Stimulated activated CD4-positive, alpha-beta T cell treated with anti-CD3 and anti-CD28 coated beads, Interleukin-4, amount 100 ng/mL, for 4 hours (primary cell): Measurements from ENCODE around the gene SPOP.
A peak's percentile ranks its signal among the peaks of the same experiment; 100 is the strongest.
"Not testable (repeated sequence)": the region's sequence is repeated elsewhere in the genome, so short reads cannot be mapped to it uniquely, and the experiment has no call there.

Experiments
- DNase-seq, 2 experiments: peaks; one replicate each; pipeline ENCODE4 v3.0.0-alpha.2; 2020

SPOP gene

DNA sequence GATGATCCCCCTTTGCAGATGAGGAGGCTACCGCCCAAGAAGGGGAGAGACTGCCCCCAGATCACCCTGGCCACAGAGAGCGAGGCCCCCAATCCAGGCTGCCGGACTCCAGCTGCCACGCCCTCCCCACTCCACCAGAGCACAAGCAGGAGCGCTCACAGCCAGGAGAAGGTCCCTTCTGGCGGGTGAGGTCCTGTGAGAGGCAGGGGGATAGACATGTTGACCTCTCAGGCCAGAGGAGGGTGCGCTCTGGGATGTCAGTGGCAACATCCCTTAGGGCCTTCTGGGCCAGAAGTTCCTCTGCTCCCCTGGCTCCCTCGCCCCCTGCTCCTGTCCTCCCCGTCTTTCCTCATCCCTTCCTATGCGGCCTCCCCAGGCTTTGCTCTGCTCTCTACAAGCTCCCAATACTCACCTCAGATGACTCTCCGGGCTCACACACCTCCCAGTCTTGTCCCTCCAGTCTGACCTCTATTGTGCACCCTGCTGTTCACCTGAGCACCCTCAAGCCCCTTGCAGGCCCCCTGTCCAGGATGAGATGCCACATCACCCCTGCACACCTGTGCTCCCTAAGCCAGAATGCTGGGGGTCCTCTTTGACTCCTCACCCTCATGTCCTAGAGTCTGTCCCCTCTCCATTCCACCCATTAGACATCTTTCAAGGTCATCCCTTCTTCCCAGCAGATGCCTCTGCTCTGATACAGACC is 107.2 kb downstream of the SPOP start:
- DNase-seq: no peak

GRCh38 chr17:49568695-49569047 is 109.2 kb downstream of the SPOP start:
- DNase-seq: not testable (repeated sequence)

- DNase-seq: peak; percentile 71 to 84
Observed at GRCh38 chr17:49567871-49568694, 109.8 kb downstream of the SPOP start.

GRCh38 chr17:49567104-49567521 is 110.8 kb downstream of the SPOP start:
- no peak for DNase-seq

DNA sequence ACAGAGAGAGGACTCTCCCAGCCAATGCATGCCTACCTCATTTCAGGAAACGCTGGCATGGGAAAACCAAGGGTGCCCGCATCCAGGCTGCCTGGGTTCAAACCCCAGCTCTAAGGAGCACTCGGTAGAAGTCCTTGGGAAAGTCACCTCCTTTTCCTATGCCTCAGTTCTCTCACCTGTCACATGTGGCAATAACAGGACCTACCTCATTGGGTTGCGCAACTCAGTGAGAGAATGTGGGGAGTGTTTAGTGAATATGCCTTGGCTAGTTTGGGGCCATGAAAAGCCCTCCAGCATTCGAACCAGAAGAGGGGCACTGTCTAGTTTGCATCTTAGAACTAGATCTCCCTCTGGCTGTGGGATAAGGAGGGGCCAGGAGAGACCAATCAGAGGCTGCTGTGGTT is 111.2 kb downstream of the SPOP start:
- no peak for DNase-seq

DNA sequence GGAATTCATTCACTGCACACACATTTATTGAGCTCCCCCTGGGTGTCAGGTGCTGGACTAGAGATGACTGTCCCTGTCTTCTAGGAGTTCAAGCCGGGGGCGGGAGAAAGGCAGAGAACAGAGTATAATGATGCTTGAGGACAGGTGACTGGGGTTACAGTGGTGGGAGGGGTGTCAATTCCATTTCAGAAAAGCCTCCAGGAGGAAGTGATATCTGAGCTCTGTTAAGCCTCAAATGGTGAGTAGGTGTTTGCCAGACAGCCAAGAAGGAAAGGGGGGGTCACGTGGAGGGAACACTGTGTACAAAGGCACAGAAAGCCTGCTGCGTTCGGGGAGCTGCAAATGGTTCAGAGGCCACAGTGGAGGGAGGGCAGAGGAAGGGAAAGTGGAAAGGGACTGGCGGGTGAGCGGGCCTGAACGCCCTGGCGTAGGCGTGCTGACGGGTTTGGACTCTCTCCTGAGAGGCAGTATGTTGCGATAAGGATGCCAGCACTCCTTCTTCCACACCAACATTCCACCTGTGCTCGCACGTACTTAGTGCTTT is 111.9 kb downstream of the SPOP start:
- DNase-seq: no peak

- no peak for DNase-seq
Observed at GRCh38 chr17:49564638-49565037, 113.3 kb downstream of the SPOP start.

DNA sequence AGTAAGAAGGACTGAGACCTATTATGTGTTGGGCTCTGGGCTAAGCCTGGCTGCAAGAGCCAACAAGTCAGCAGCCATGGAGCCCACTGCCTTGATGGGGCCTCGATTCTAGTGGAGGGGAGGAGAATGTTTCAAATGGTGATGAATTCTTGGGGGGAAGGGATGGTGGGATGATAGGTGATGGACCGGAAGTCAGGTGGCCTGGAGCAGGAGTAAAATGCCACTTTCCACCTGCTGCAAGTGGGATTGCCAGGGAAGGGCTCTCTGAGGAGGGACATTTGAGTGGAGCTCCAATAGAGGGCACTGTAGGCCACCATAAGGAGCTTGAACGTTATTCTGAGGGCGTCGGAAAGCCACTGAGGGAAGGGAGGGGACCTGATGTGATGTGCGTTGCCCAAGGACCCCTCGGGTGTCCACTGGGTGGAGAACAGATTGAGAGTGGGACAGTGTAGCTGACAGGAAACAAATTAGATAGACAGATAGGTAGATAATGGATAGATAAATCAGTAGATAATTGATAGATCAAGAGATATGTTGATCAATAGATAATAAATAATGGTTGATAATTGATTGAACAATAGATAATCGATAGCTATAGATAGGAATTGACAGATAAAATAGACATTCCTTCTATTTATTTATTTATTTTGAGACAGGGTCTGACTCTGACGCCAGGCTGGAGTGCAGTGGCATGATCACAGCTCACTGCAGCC is 120.4 kb downstream of the SPOP start:
- peak in 1 of 2 experiments; percentile 24 for DNase-seq

- peak; percentile 71 to 86 for DNase-seq
Observed at GRCh38 chr17:49556223-49556943, 121.5 kb downstream of the SPOP start.

- DNase-seq: no peak
Observed at GRCh38 chr17:49555495-49556222, 122.2 kb downstream of the SPOP start.

DNA sequence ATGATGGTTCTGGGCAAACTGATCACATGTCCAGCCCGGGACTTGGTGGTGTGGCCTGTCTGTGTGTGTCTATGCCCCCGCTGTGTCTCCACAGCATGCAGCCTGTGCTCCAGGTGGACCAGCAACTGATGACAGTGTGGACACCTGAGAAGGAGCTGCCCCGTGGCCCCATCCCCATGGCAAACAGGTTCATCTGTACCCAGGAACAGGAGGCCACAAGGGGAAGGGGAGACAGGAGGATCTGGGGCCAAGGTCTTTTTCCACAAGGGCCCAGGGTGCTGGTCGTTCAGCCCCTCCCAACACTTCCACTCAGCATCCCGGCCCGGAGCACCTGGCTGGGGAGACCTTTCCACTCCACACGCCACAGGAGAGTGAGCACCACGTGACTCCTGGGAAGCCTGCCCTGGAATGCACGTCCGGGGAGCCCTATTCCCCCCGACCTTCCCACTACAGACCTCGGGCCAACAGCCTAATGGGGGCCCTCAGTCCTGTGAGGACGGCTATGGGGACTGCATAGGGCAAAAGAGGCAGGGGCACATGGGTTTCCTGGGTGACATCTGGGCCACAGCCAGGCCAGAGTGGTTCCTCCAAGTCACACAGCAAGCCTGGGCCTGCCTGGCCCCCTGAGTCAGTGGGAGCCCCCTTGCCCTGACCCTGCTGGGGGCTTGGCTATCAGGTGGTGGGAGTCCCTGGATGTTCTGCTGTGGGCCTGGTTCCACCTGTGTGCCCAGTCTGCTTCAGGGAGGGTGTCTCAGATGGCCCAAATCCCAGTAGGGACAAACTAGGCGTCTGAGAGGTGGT is 123.0 kb downstream of the SPOP start:
- DNase-seq: no peak

- no peak for DNase-seq
Observed at GRCh38 chr17:49553676-49554335, 124.1 kb downstream of the SPOP start.

DNA sequence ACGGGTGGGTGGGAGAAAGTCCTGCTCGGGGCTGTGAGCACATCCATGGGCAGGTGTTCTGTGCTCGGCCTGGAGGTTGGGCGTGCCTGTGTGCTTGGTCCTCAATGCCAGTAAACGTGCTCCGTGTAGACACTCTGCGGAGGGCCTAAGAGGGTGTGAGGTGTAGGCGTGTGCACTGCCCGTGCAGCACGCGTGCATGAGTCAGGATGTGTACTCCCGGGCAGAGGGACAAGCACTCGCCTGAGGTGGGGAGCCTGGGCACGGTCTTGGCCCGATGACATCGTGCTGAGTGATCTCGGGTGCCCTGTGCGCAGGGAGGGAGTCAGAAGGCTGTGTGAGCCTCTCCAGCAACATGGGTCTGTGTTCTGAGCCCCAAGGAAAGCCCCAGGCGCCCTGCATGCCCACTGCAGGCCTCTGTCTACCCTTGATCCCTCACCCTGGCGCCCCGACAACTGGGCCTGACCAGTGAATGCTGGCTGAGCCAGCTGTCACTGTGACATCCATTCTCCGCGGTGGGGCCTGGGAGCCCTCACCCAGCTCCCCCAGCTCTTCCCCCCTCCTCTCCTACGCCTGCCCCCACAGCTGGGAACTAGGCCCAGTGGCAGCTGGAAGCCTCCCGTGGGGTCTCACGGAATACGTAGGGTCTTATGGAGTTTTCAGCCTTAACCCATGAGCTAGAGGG is 125.7 kb downstream of the SPOP start:
- no peak for DNase-seq

DNA sequence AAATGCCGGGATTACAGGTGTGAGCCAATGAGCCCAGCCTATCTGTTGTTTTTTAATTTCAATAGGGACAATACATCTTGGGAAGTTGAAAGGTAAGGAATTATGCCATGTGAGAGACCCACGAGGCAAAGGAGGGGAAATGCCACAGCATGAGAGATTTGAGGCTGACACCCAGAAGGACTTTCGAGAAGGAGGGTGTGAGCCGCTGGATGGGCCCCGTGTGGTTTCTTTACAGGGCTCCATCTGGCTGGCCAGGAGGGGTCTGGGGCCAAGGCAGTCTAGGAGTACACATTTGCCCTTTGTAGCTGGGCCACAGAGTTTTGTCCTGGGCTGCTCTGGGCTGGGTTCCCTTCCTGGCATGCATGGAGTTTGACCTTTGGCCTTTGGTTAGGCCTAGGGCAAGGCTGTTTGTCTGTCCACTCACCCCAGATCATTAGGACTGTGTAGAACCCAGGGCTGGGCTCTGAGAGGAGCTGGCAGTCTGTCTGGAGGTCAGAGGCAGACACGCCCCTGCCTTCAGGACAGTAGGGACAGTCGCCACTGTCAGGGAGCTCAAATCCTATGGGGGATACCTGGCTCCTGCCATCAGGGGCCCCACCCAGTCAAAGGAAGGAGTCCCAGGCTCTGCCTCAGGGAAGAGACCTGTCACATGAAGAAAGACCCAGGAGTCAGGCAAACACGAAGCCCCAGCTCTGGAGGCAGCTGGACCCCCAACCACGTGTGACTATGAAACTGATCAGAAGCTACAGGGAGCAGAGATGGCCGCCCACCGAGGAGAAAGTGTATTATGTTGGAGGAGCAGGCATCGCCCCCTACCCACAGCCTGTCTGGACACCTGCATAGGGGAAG is 126.5 kb downstream of the SPOP start:
- no peak for DNase-seq

GRCh38 chr17:49550764-49551163 is 127.1 kb downstream of the SPOP start:
- DNase-seq: not testable (repeated sequence)

DNA sequence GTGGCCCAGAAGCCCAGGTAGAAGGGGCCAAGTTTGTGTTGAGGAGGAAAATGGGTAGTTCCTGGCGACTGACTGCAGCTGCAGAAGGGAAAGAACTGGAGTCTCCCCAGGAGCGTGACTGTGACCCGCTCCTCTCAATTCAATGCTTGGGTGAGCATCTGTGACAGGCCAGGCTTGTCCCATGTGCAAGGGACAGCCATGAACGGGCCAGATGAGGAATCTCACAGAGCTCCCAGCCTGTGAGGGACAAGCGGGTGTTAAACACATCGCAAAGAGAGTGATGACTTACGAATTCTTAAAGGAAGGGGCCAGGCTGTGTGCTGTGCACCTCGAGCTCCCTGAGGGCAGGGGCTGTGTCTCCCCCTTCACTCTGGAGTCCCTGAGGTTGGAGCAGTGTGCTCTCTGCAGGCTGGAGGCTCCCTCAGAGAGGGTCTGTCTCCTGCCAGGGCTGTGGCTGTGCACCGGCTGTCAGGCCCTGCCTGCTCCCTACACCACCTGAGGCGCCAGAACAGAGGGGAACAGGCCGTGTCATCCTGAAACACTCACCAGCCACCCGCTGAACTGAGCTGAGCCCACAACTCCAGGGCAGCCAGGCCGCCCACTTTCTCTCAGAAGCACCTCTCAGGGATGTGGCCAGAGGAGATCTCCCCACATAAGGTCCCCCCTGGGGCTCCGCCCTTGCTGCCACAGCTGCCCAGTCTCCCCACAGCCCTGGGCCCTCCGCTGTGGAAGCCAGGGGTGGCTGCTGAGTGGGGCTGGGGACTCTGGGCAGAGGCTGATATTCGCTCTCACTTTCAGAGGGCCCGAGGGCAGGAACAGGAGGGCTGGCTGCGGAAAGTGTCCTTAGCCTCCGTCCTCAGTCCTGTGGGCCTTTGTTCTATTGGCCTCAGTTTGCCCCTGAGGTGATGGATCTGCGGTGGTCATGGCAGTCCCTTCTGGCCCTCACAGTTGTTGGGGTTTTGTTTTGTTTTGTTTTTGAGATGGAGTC is 127.9 kb downstream of the SPOP start:
- no peak for DNase-seq

DNA sequence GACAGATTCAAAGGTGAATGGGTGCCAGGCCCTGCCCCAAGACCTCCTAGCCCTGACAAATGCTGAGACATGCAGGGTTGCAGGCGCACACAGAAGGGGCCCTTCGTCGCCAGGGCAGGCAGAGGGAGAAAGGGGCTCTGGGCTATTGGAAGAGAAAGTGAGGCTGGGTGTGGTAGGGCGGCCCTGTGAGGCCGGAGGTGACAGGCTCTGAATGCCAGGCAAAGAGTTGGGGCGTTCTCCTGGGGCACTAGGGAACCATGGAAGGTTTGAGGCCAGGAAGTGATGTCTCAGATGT is 128.6 kb downstream of the SPOP start:
- DNase-seq: no peak
